Measurements from ENCODE around the gene ZNF574. TPM values are rescaled to one million over a fixed set of nuclear protein-coding genes. Genes with fewer than 3 reads are reported as not detected.

Gene ZNF574
- total and polyA plus RNA-seq, 12 donors = 3.4 to 11.1 (median 8.0) TPM

GRCh38 chr19:42086188-42086736 is 10.3 kb downstream of the ZNF574 start:
- no peak for DNase-seq
- no peak for ATAC-seq
- Histone ChIP-seq H3K9me3 (no peaks in the 10 kb centered on the region), H3K4me1 (peaks cover 0 to 21% (median 0%) of the 10 kb centered on the region in 9 donors), H3K36me3 (peaks cover 0 to 25% (median under 1%) of the 10 kb centered on the region in 9 donors), H3K4me3 (no peak overlapping the region), H3K27ac (no peak overlapping the region), H3K27me3 (no peaks in the 10 kb centered on the region)
- intact Hi-C loops (cut with DNase I) = no loop called here
- TF ChIP-seq CTCF (IDR thresholded peaks at IDR 0.05) = no peak
- 89 to 90% methylated on average over 9 of the region's 9 CpGs for WGBS, 2 donors

GRCh38 chr19:42086770-42087550 is 11.0 kb downstream of the ZNF574 start:
- 80 to 81% methylated on average over 11 of the region's 11 CpGs for WGBS, 2 donors

GRCh38 chr19:42088471-42089190 is 12.7 kb downstream of the ZNF574 start:
- 73 to 74% methylated on average over 18 of the region's 18 CpGs for WGBS, 2 donors
- H3K27me3 ChIP-seq = no peaks in the 10 kb centered on the region
- no peaks in the 10 kb centered on the region for H3K9me3 ChIP-seq
- H3K27ac ChIP-seq = peak overlapping the region in 5 of 10 donors; percentile 2 to 75 (median 30)
- TF ChIP-seq CTCF (IDR thresholded peaks at IDR 0.05) = no peak
- peaks cover 0 to 6% (median 0%) of the 10 kb centered on the region in 9 donors for H3K36me3 ChIP-seq
- peaks cover 0 to 33% (median 4%) of the 10 kb centered on the region in 9 donors for H3K4me1 ChIP-seq
- ATAC-seq = peak in 4 of 8 donors; percentile 17 to 50 (median 37)
- DNase-seq = no peak
- intact Hi-C loops (cut with DNase I) = no loop called here
- H3K4me3 ChIP-seq = no peak overlapping the region

More at GRCh38 chr19:42086770-42087550, 11.0 kb downstream of the ZNF574 start:
- Histone ChIP-seq H3K27ac (no peak overlapping the region), H3K4me1 (peaks cover 0 to 27% (median under 1%) of the 10 kb centered on the region in 9 donors), H3K27me3 (no peaks in the 10 kb centered on the region), H3K4me3 (no peak overlapping the region), H3K9me3 (no peaks in the 10 kb centered on the region), H3K36me3 (peaks cover 0 to 18% (median 0%) of the 10 kb centered on the region in 9 donors)
- TF ChIP-seq CTCF (IDR thresholded peaks at IDR 0.05) = no peak
- intact Hi-C loops (cut with DNase I) = no loop called here
- ATAC-seq (peak in 1 of 8 donors; percentile 9), DNase-seq (no peak)

GRCh38 chr19:42089191-42089750 is 13.3 kb downstream of the ZNF574 start:
- no peak for DNase-seq
- H3K4me3 ChIP-seq = no peak overlapping the region

More at GRCh38 chr19:42089191-42089750, 13.3 kb downstream of the ZNF574 start:
- Histone ChIP-seq H3K27me3 (no peaks in the 10 kb centered on the region), H3K4me1 (peaks cover 0 to 33% (median 4%) of the 10 kb centered on the region in 9 donors), H3K9me3 (no peaks in the 10 kb centered on the region), H3K36me3 (peaks cover 0 to 10% (median 0%) of the 10 kb centered on the region in 9 donors), H3K27ac (peak overlapping the region in 5 of 10 donors; percentile 2 to 75 (median 30))
- 79 to 85% methylated on average over 13 of the region's 13 CpGs for WGBS, 2 donors
- TF ChIP-seq CTCF (IDR thresholded peaks at IDR 0.05) = no peak
- peak in 1 of 8 donors; percentile 18 for ATAC-seq
- intact Hi-C loops (cut with DNase I) = no loop called here

Measured in heart right ventricle (tissue), 16 donors.